ENCODE measurements around the gene RBMS3. TPM values are rescaled to one million over a fixed set of nuclear protein-coding genes. Genes with fewer than 3 reads are reported as not detected.
A peak's percentile ranks its signal among the peaks of the same experiment; 100 is the strongest.

Gene RBMS3
- total and polyA plus RNA-seq, 2 donors = 12.8 to 19.9 TPM

GRCh38 chr3:29527246-29527645 lies 246.4 kb downstream of the RBMS3 start:
- peaks cover 0 to 3% of the 10 kb centered on the region in 2 donors for H3K4me1 ChIP-seq (ENCODE audit: control insufficient read depth in 2 of 2, insufficient read depth in 2 of 2, low read length in 2 of 2)
- H3K9me3 ChIP-seq (ENCODE audit: control insufficient read depth in 2 of 2, insufficient read depth in 1 of 2, low read length in 1 of 2) = no peaks in the 10 kb centered on the region
- WGBS = 80% methylated on average over 1 of the region's 1 CpG
- DNase-seq (ENCODE audit: low read depth in 6 of 9, low spot score in 9 of 9) = no peak
- no peaks in the 10 kb centered on the region for H3K27me3 ChIP-seq (ENCODE audit: control insufficient read depth in 2 of 2, insufficient read depth in 1 of 2, low read length in 1 of 2)
- H3K4me3 ChIP-seq (ENCODE audit: low read length in 2 of 2) = no peak overlapping the region
- H3K27ac ChIP-seq (ENCODE audit: low read depth in 1 of 2, low read length in 1 of 2) = no peak overlapping the region
- H3K36me3 ChIP-seq (ENCODE audit: control insufficient read depth in 2 of 2, insufficient read depth in 2 of 2, low read length in 1 of 2) = no peaks in the 10 kb centered on the region

GRCh38 chr3:29531644-29532043 lies 250.8 kb downstream of the RBMS3 start:
- H3K9me3 ChIP-seq (ENCODE audit: control insufficient read depth in 2 of 2, insufficient read depth in 1 of 2, low read length in 1 of 2) = no peaks in the 10 kb centered on the region
- H3K36me3 ChIP-seq (ENCODE audit: control insufficient read depth in 2 of 2, insufficient read depth in 2 of 2, low read length in 1 of 2) = no peaks in the 10 kb centered on the region
- H3K27me3 ChIP-seq (ENCODE audit: control insufficient read depth in 2 of 2, insufficient read depth in 1 of 2, low read length in 1 of 2) = no peaks in the 10 kb centered on the region
- H3K4me1 ChIP-seq (ENCODE audit: control insufficient read depth in 2 of 2, insufficient read depth in 2 of 2, low read length in 2 of 2) = no peaks in the 10 kb centered on the region
- H3K27ac ChIP-seq (ENCODE audit: low read depth in 1 of 2, low read length in 1 of 2) = no peak overlapping the region
- no peak overlapping the region for H3K4me3 ChIP-seq (ENCODE audit: low read length in 2 of 2)
- DNase-seq (ENCODE audit: low read depth in 6 of 9, low spot score in 9 of 9) = no peak
- 73% methylated on average over 4 of the region's 4 CpGs for WGBS

- no peak overlapping the region for H3K4me3 ChIP-seq (ENCODE audit: low read length in 2 of 2)
- DNase-seq (ENCODE audit: low read depth in 6 of 9, low spot score in 9 of 9) = no peak
- H3K4me1 ChIP-seq (ENCODE audit: control insufficient read depth in 2 of 2, insufficient read depth in 2 of 2, low read length in 2 of 2) = no peaks in the 10 kb centered on the region
- no peak overlapping the region for H3K27ac ChIP-seq (ENCODE audit: low read depth in 1 of 2, low read length in 1 of 2)
- H3K36me3 ChIP-seq (ENCODE audit: control insufficient read depth in 2 of 2, insufficient read depth in 2 of 2, low read length in 1 of 2) = no peaks in the 10 kb centered on the region
- WGBS = 97% methylated on average over 4 of the region's 4 CpGs
- H3K9me3 ChIP-seq (ENCODE audit: control insufficient read depth in 2 of 2, insufficient read depth in 1 of 2, low read length in 1 of 2) = no peaks in the 10 kb centered on the region
- no peaks in the 10 kb centered on the region for H3K27me3 ChIP-seq (ENCODE audit: control insufficient read depth in 2 of 2, insufficient read depth in 1 of 2, low read length in 1 of 2)
Measured at GRCh38 chr3:29532473-29532872, 251.6 kb downstream of the RBMS3 start.

- Histone ChIP-seq H3K36me3 (ENCODE audit: control insufficient read depth in 2 of 2, insufficient read depth in 2 of 2, low read length in 1 of 2) (no peaks in the 10 kb centered on the region), H3K4me1 (ENCODE audit: control insufficient read depth in 2 of 2, insufficient read depth in 2 of 2, low read length in 2 of 2) (no peaks in the 10 kb centered on the region), H3K27me3 (ENCODE audit: control insufficient read depth in 2 of 2, insufficient read depth in 1 of 2, low read length in 1 of 2) (no peaks in the 10 kb centered on the region), H3K4me3 (ENCODE audit: low read length in 2 of 2) (no peak overlapping the region), H3K9me3 (ENCODE audit: control insufficient read depth in 2 of 2, insufficient read depth in 1 of 2, low read length in 1 of 2) (no peaks in the 10 kb centered on the region), H3K27ac (ENCODE audit: low read depth in 1 of 2, low read length in 1 of 2) (no peak overlapping the region)
- no peak for DNase-seq (ENCODE audit: low read depth in 6 of 9, low spot score in 9 of 9)
- 96% methylated on average over 3 of the region's 3 CpGs for WGBS
Measured at GRCh38 chr3:29534006-29534405, 253.1 kb downstream of the RBMS3 start.

GRCh38 chr3:29536016-29536758 lies 255.3 kb downstream of the RBMS3 start:
- no peaks in the 10 kb centered on the region for H3K27me3 ChIP-seq (ENCODE audit: control insufficient read depth in 2 of 2, insufficient read depth in 1 of 2, low read length in 1 of 2)
- H3K4me3 ChIP-seq (ENCODE audit: low read length in 2 of 2) = no peak overlapping the region
- no peaks in the 10 kb centered on the region for H3K9me3 ChIP-seq (ENCODE audit: control insufficient read depth in 2 of 2, insufficient read depth in 1 of 2, low read length in 1 of 2)
- H3K27ac ChIP-seq (ENCODE audit: low read depth in 1 of 2, low read length in 1 of 2) = no peak overlapping the region
- H3K36me3 ChIP-seq (ENCODE audit: control insufficient read depth in 2 of 2, insufficient read depth in 2 of 2, low read length in 1 of 2) = no peaks in the 10 kb centered on the region
- no peak for DNase-seq (ENCODE audit: low read depth in 6 of 9, low spot score in 9 of 9)
- whole genome bisulfite sequencing = 97% methylated on average over 4 of the region's 4 CpGs
- no peaks in the 10 kb centered on the region for H3K4me1 ChIP-seq (ENCODE audit: control insufficient read depth in 2 of 2, insufficient read depth in 2 of 2, low read length in 2 of 2)

- no peaks in the 10 kb centered on the region for H3K9me3 ChIP-seq (ENCODE audit: control insufficient read depth in 2 of 2, insufficient read depth in 1 of 2, low read length in 1 of 2)
- DNase-seq (ENCODE audit: low read depth in 6 of 9, low spot score in 9 of 9) = no peak
- H3K36me3 ChIP-seq (ENCODE audit: control insufficient read depth in 2 of 2, insufficient read depth in 2 of 2, low read length in 1 of 2) = no peaks in the 10 kb centered on the region
- H3K4me1 ChIP-seq (ENCODE audit: control insufficient read depth in 2 of 2, insufficient read depth in 2 of 2, low read length in 2 of 2) = peaks cover 0 to 2% of the 10 kb centered on the region in 2 donors
- no peaks in the 10 kb centered on the region for H3K27me3 ChIP-seq (ENCODE audit: control insufficient read depth in 2 of 2, insufficient read depth in 1 of 2, low read length in 1 of 2)
- peak overlapping the region in 1 of 2 donors; percentile 20 for H3K27ac ChIP-seq (ENCODE audit: low read depth in 1 of 2, low read length in 1 of 2)
- WGBS = 69% methylated on average over 5 of the region's 5 CpGs
- no peak overlapping the region for H3K4me3 ChIP-seq (ENCODE audit: low read length in 2 of 2)
Measured at GRCh38 chr3:29537889-29538609, 257.2 kb downstream of the RBMS3 start.

GRCh38 chr3:29538610-29538958 lies 257.7 kb downstream of the RBMS3 start:
- Histone ChIP-seq H3K4me3 (ENCODE audit: low read length in 2 of 2) (no peak overlapping the region), H3K4me1 (ENCODE audit: control insufficient read depth in 2 of 2, insufficient read depth in 2 of 2, low read length in 2 of 2) (peaks cover 0 to 2% of the 10 kb centered on the region in 2 donors), H3K36me3 (ENCODE audit: control insufficient read depth in 2 of 2, insufficient read depth in 2 of 2, low read length in 1 of 2) (no peaks in the 10 kb centered on the region), H3K9me3 (ENCODE audit: control insufficient read depth in 2 of 2, insufficient read depth in 1 of 2, low read length in 1 of 2) (no peaks in the 10 kb centered on the region), H3K27ac (ENCODE audit: low read depth in 1 of 2, low read length in 1 of 2) (no peak overlapping the region), H3K27me3 (ENCODE audit: control insufficient read depth in 2 of 2, insufficient read depth in 1 of 2, low read length in 1 of 2) (no peaks in the 10 kb centered on the region)
- no peak for DNase-seq (ENCODE audit: low read depth in 6 of 9, low spot score in 9 of 9)
- 97% methylated on average over 2 of the region's 2 CpGs for WGBS

GRCh38 chr3:29540544-29540943 lies 259.7 kb downstream of the RBMS3 start:
- Histone ChIP-seq H3K9me3 (ENCODE audit: control insufficient read depth in 2 of 2, insufficient read depth in 1 of 2, low read length in 1 of 2) (no peaks in the 10 kb centered on the region), H3K27ac (ENCODE audit: low read depth in 1 of 2, low read length in 1 of 2) (no peak overlapping the region), H3K4me3 (ENCODE audit: low read length in 2 of 2) (no peak overlapping the region), H3K27me3 (ENCODE audit: control insufficient read depth in 2 of 2, insufficient read depth in 1 of 2, low read length in 1 of 2) (no peaks in the 10 kb centered on the region), H3K4me1 (ENCODE audit: control insufficient read depth in 2 of 2, insufficient read depth in 2 of 2, low read length in 2 of 2) (peaks cover 0 to 2% of the 10 kb centered on the region in 2 donors), H3K36me3 (ENCODE audit: control insufficient read depth in 2 of 2, insufficient read depth in 2 of 2, low read length in 1 of 2) (no peaks in the 10 kb centered on the region)
- no peak for DNase-seq (ENCODE audit: low read depth in 6 of 9, low spot score in 9 of 9)
- WGBS = 97% methylated on average over 5 of the region's 5 CpGs

- peaks cover 0 to 2% of the 10 kb centered on the region in 2 donors for H3K4me1 ChIP-seq (ENCODE audit: control insufficient read depth in 2 of 2, insufficient read depth in 2 of 2, low read length in 2 of 2)
- H3K9me3 ChIP-seq (ENCODE audit: control insufficient read depth in 2 of 2, insufficient read depth in 1 of 2, low read length in 1 of 2) = no peaks in the 10 kb centered on the region
- H3K4me3 ChIP-seq (ENCODE audit: low read length in 2 of 2) = no peak overlapping the region
- DNase-seq (ENCODE audit: low read depth in 6 of 9, low spot score in 9 of 9) = no peak
- no peaks in the 10 kb centered on the region for H3K27me3 ChIP-seq (ENCODE audit: control insufficient read depth in 2 of 2, insufficient read depth in 1 of 2, low read length in 1 of 2)
- H3K27ac ChIP-seq (ENCODE audit: low read depth in 1 of 2, low read length in 1 of 2) = no peak overlapping the region
- no peaks in the 10 kb centered on the region for H3K36me3 ChIP-seq (ENCODE audit: control insufficient read depth in 2 of 2, insufficient read depth in 2 of 2, low read length in 1 of 2)
- WGBS = 100% methylated on average over 1 of the region's 1 CpG
Measured at GRCh38 chr3:29544701-29545363, 264.0 kb downstream of the RBMS3 start.
